ENCODE data around the gene STXBP5L.
"Not testable (repeated sequence)": the region's sequence is repeated elsewhere in the genome, so short reads cannot be mapped to it uniquely, and the experiment has no call there.

STXBP5L gene

GRCh38 chr3:121232309-121233225 is 324.6 kb downstream of the STXBP5L start:
- no peak for DNase-seq

- no peak for DNase-seq
These were observed 335.2 kb downstream of the STXBP5L start for GRCh38 chr3:121243208-121243607.

GRCh38 chr3:121252676-121253075 is 344.7 kb downstream of the STXBP5L start:
- DNase-seq: no peak

GRCh38 chr3:121269389-121269788 is 361.4 kb downstream of the STXBP5L start:
- no peak for DNase-seq

- DNase-seq: no peak
These were observed 366.4 kb downstream of the STXBP5L start for GRCh38 chr3:121274411-121274810.

- DNase-seq: no peak
These were observed 387.4 kb downstream of the STXBP5L start for GRCh38 chr3:121295452-121295851.

- DNase-seq: no peak
These were observed 388.0 kb downstream of the STXBP5L start for GRCh38 chr3:121295979-121296378.

- DNase-seq: no peak
These were observed 416.3 kb downstream of the STXBP5L start for GRCh38 chr3:121324320-121324719.

- no peak for DNase-seq
These were observed 422.1 kb downstream of the STXBP5L start for GRCh38 chr3:121330118-121330517.

- no peak for DNase-seq
These were observed 422.6 kb downstream of the STXBP5L start for GRCh38 chr3:121330634-121331033.

- DNase-seq: not testable (repeated sequence)
These were observed 448.0 kb downstream of the STXBP5L start for GRCh38 chr3:121355960-121356359.

GRCh38 chr3:121362035-121362734 is 454.2 kb downstream of the STXBP5L start:
- no peak for DNase-seq

GRCh38 chr3:121388308-121388707 is 480.3 kb downstream of the STXBP5L start:
- not testable (repeated sequence) for DNase-seq

- DNase-seq: not testable (repeated sequence)
These were observed 488.0 kb downstream of the STXBP5L start for GRCh38 chr3:121395967-121396366.

GRCh38 chr3:121398051-121398450 is 490.0 kb downstream of the STXBP5L start:
- not testable (repeated sequence) for DNase-seq

GRCh38 chr3:121399820-121400219 is 491.8 kb downstream of the STXBP5L start:
- no peak for DNase-seq

- no peak for DNase-seq
These were observed 497.6 kb downstream of the STXBP5L start for GRCh38 chr3:121405631-121406030.

GRCh38 chr3:121411523-121411922 is 503.5 kb downstream of the STXBP5L start:
- DNase-seq: no peak

- DNase-seq: no peak
These were observed 506.9 kb downstream of the STXBP5L start for GRCh38 chr3:121414924-121415323.

- no peak for DNase-seq
These were observed 510.2 kb downstream of the STXBP5L start for GRCh38 chr3:121418182-121418581.

GRCh38 chr3:121424549-121424948 is 516.5 kb downstream of the STXBP5L start:
- DNase-seq: no peak

- no peak for DNase-seq
These were observed 522.7 kb downstream of the STXBP5L start for GRCh38 chr3:121430664-121431215.

- no peak for DNase-seq
These were observed 523.9 kb downstream of the STXBP5L start for GRCh38 chr3:121431726-121432517.

Measured in NCI-H2081 (cell line).